Embryonic facial prominence (tissue), 1 donor: ENCODE measurements around the gene UQCRQ.

Experiments
- DNase-seq: peaks from one replicate; pipeline ENCODE4 v3.0.0-alpha.2; 2016; ENCODE audit errors: extremely low spot score

UQCRQ gene

DNA sequence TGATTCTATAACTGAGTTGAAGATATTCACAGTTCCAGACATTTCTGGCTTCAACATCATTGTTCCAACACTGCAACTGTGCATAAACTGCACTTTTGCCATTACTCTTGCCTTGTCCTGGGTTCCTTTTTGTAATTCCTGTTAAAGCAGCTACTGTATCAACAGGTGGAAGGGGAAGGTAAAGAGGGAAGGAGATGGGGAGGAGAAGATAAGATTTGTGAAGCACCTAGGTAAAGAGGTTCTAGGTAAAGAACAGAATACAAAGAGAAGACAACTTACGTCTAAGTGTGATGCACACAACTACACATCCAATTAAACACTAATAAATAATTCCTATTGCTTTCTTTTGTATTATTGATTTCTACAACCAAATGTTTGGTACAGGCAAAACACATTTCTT, 43.3 kb downstream of the UQCRQ start:
- DNase-seq = no peak

DNA sequence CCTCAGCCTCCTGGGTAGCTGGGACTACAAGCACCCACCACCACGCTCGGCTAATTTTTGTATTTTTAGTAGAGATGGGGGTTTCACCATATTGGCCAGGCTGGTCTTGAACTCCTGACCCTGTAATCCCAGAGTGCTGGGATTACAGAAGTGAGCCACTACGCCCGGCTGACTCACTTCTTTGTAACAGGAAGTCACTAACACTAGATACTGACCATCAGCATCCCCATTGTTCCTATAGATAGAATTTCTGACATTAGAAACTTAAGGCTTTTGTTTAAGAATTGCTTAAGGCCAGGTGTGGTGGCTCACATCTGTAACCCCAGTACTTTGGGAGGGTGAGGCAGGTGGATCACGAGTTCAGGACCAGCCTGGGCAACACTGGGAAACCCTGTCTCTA, 49.2 kb downstream of the UQCRQ start:
- no peak for DNase-seq

DNA sequence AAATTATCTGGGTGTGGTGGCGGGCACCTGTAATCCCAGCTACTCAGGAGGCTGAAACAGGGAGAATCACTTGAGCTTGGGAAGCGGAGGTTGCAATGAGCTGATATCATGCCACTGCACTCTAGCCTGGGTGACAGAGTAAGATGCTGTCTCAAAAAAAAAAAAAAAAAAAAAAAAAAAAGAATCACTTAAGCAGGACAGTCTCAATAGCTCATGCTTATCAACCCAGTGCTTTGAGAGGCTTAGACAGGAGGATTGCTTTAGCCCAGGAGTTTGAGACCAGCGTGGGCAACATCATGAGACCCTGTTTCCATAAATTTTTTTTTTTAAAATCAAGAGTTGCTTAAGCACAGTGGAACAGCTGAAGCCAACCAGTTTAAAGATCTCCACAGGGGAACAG, 49.6 kb downstream of the UQCRQ start:
- no peak for DNase-seq
